HCT116 (cell line): ENCODE results near the gene SLC5A1.

ENCODE experiments used
- CBX3 ChIP-seq: IDR thresholded peaks from 2 replicates; pipeline ENCODE4 v1.6.1; 2012; ENCODE audit warnings: low read depth
- ELF1 ChIP-seq: IDR thresholded peaks from 2 replicates; pipeline ENCODE4 v1.6.1; 2012; ENCODE audit warnings: low read depth, borderline replicate concordance
- EZH2 ChIP-seq: fragments of 200-600 bp; sonication (generic); IDR thresholded peaks from 2 replicates; pipeline ENCODE4 v1.6.1; 2017; ENCODE audit warnings: antibody characterized with exemption, mixed run types
- JUND ChIP-seq: IDR thresholded peaks from 2 replicates; pipeline ENCODE4 v1.6.1; 2012
- POLR2A ChIP-seq: IDR thresholded peaks from 2 replicates; pipeline ENCODE4 v1.7.0; 2011; ENCODE audit warnings: borderline replicate concordance; ENCODE audit not compliant: insufficient read depth, insufficient read length; ENCODE audit errors: extremely low read depth
- POLR2AphosphoS5 ChIP-seq: IDR thresholded peaks from 2 replicates; pipeline ENCODE4 v1.6.1; 2011; ENCODE audit warnings: mild to moderate bottlenecking, low read depth, low read length, moderate library complexity
- RAD21 ChIP-seq: IDR thresholded peaks from 2 replicates; pipeline ENCODE4 v1.6.1; 2012; ENCODE audit warnings: low read depth, mild to moderate bottlenecking
- SRF ChIP-seq: IDR thresholded peaks from 2 replicates; pipeline ENCODE4 v1.6.1; 2012; ENCODE audit warnings: low read depth
- YY1 ChIP-seq: IDR thresholded peaks from 2 replicates; pipeline ENCODE4 v1.6.1; 2011; ENCODE audit warnings: low read length, low read depth, moderate library complexity, mild to moderate bottlenecking; ENCODE audit not compliant: insufficient replicate concordance; ENCODE audit errors: extremely low read depth
- ZNF274 ChIP-seq: fragments of 200-500 bp; sonication (Bioruptor generic); IDR thresholded peaks from 2 replicates; pipeline ENCODE4 v1.6.1; 2014; ENCODE audit warnings: mild to moderate bottlenecking, low read depth, low read length, inconsistent platforms
- TF ChIP-seq, protein P1 (sequence below), 3 experiments: fragments of 200-600 bp in 1 of 3; sonication (generic) in 1 of 3; IDR thresholded peaks in 2 of 3; conservative IDR thresholded peaks in 1 of 3; 2 replicates each; pipeline ENCODE4 v1.5.1; 2012 to 2017; ENCODE audit warnings: low read depth in 2 of 3, low read length in 2 of 3, antibody characterized with exemption in 1 of 3, borderline replicate concordance in 1 of 3, control low read depth in 1 of 3, mild to moderate bottlenecking in 1 of 3, mixed read lengths in 1 of 3, mixed run types in 1 of 3, moderate library complexity in 1 of 3; ENCODE audit not compliant: insufficient read depth in 1 of 3
- TF ChIP-seq, protein P2 (sequence below): IDR thresholded peaks from 2 replicates; pipeline ENCODE4 v1.6.1; 2012
- TF ChIP-seq, protein P3 (sequence below): IDR thresholded peaks from 2 replicates; pipeline ENCODE4 v1.6.1; 2012; ENCODE audit warnings: low read depth

DNA sequence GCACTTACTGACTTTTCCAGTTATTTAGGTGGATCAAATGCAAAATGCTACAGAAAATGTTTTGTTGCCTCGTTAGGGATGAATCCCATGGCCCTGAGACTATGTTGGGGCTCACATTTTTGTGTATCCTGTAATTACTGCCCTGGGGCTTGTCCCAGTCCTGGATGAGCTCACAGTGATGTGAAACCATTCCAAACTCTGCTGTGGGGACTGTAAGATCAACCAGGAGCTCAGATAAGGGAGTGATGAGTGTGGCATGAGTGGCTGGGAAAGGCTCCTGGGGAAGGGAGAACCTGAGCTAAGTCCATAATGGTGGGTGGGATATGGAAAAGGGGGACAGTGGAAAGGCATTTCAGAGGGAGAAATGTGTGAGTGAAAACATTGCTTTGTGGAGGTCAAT, 54.0 kb downstream of the SLC5A1 start:
- TF ChIP-seq POLR2AphosphoS5 (no peak), YY1 (no peak), EZH2 (no peak), RAD21 (no peak), POLR2A (no peak), CBX3 (no peak), ZNF274 (no peak), JUND (no peak), ELF1 (no peak), SRF (no peak)
- TF ChIP-seq, protein P1, sequence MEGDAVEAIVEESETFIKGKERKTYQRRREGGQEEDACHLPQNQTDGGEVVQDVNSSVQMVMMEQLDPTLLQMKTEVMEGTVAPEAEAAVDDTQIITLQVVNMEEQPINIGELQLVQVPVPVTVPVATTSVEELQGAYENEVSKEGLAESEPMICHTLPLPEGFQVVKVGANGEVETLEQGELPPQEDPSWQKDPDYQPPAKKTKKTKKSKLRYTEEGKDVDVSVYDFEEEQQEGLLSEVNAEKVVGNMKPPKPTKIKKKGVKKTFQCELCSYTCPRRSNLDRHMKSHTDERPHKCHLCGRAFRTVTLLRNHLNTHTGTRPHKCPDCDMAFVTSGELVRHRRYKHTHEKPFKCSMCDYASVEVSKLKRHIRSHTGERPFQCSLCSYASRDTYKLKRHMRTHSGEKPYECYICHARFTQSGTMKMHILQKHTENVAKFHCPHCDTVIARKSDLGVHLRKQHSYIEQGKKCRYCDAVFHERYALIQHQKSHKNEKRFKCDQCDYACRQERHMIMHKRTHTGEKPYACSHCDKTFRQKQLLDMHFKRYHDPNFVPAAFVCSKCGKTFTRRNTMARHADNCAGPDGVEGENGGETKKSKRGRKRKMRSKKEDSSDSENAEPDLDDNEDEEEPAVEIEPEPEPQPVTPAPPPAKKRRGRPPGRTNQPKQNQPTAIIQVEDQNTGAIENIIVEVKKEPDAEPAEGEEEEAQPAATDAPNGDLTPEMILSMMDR (IDR thresholded peaks at IDR 0.05 in 2 of 3, conservative IDR thresholded peaks at IDR 0.05 in 1 of 3; ENCODE audit: borderline replicate concordance in 1 of 3, insufficient read depth in 1 of 3, low read depth in 2 of 3, low read length in 2 of 3) = no peak
- TF ChIP-seq, protein P2, sequence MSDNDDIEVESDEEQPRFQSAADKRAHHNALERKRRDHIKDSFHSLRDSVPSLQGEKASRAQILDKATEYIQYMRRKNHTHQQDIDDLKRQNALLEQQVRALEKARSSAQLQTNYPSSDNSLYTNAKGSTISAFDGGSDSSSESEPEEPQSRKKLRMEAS = no peak
- TF ChIP-seq, protein P3, sequence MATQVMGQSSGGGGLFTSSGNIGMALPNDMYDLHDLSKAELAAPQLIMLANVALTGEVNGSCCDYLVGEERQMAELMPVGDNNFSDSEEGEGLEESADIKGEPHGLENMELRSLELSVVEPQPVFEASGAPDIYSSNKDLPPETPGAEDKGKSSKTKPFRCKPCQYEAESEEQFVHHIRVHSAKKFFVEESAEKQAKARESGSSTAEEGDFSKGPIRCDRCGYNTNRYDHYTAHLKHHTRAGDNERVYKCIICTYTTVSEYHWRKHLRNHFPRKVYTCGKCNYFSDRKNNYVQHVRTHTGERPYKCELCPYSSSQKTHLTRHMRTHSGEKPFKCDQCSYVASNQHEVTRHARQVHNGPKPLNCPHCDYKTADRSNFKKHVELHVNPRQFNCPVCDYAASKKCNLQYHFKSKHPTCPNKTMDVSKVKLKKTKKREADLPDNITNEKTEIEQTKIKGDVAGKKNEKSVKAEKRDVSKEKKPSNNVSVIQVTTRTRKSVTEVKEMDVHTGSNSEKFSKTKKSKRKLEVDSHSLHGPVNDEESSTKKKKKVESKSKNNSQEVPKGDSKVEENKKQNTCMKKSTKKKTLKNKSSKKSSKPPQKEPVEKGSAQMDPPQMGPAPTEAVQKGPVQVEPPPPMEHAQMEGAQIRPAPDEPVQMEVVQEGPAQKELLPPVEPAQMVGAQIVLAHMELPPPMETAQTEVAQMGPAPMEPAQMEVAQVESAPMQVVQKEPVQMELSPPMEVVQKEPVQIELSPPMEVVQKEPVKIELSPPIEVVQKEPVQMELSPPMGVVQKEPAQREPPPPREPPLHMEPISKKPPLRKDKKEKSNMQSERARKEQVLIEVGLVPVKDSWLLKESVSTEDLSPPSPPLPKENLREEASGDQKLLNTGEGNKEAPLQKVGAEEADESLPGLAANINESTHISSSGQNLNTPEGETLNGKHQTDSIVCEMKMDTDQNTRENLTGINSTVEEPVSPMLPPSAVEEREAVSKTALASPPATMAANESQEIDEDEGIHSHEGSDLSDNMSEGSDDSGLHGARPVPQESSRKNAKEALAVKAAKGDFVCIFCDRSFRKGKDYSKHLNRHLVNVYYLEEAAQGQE = no peak
